GM21717 (cell line): ENCODE measurements around the gene ZNF143.
"Not testable (repeated sequence)": the region's sequence is repeated elsewhere in the genome, so short reads cannot be mapped to it uniquely, and the experiment has no call there.

Source experiments
- ATAC-seq: cut with Tn5 transposase; IDR thresholded peaks from one replicate; pipeline ENCODE4 v1.9.1; 2021; ENCODE audit warnings: mild to moderate bottlenecking, moderate library complexity; ENCODE audit not compliant: unreplicated experiment

ZNF143 gene

DNA sequence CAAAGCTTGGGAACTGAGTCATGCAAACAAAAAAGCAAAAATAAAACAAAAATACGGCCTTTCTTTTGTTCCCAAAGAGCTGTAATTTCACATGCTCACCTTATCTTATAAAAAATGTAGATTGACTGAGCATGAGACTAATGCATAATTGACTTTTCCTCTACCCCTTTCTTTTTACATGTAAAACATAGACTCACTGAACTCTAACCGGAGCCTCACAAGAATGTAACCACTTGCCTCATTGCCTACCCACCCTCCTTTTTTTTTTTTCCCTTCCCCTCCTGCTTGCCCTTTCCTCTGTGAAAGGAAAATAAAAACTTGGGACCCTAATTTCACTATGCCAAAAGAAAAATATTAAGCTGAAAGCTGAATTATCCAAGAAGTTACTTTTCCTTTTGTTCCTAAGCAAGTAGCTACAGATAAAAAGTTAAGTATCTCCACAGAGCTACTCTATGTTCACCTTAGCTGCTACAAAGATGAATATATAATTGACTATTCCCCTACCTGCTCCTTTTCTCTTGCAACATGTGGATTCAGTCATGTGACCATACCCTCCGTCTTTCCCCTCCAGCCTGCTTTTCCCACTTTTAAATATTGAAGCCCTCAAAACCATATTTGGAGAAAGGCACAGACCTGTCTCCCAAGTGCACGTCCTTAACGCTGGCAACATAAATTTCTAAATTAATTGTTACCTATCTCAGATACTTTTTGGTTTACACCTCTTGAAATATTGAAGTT is 73.1 kb downstream of the ZNF143 start:
- no peak for ATAC-seq

DNA sequence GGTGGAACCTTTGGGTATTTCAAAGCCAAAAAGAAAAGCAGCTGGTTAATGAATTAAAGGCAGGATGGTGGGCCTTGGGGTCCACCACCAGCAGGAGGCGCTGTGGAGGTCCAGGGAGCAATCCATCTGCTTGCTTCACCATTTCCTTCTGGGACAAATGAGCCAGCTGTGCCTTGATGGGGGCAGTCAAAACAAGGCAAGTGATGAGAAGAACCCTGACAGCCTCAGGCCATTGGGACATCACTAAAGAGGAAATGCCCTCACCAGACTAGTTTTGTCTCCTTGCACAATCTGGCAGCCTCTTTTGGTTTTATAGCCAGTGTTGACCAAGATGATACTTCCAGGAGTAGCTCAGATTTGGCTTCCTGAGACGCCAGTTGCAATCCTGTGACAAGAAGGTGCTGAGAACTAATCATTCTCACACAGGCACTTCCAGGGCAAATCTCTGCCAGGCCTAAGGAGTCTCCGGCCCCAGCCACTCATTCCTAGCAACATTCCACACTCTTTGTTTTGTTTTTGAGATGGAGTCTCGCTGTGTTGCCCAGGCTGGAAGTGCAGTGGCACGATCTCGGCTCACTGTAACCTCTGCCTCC is 74.5 kb downstream of the ZNF143 start:
- no peak for ATAC-seq

DNA sequence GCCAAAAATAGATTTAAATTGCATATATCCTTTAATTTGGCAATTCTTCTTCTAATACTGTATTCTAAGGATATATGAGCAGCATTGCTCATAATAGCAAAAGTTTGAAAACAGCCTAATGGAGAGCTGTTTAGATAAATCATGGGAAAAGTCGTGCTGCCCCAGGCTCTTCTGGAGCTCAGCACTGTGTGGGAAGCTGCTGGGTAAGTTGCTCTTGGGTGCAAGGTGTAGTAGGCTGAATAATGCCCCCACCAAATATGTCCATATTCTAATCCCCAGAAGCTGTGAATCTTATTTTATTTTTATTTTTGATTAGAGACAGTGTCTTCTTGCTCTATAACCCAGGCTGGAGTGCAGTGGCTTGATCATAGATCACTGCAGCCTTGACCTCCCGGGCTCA is 77.7 kb downstream of the ZNF143 start:
- no peak for ATAC-seq

DNA sequence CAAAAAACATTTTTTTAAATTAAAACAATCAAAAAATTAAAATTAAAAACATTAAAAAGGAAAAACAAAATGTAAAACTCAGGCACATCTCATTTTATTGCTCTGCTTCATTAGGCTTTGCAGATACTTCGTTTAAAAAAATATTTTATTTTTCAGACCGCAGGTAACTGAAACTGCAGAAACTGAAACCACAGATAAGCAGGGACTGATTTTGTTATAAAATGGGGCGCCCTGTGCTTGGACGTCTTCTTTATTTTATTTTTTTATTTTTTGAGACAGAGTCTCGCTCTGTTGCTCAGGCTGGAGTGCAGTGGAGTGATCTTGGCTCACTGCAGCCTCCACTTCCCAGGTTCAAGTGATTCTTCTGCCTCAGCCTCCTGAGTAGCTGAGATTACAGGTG is 88.4 kb downstream of the ZNF143 start:
- ATAC-seq: not testable (repeated sequence)

DNA sequence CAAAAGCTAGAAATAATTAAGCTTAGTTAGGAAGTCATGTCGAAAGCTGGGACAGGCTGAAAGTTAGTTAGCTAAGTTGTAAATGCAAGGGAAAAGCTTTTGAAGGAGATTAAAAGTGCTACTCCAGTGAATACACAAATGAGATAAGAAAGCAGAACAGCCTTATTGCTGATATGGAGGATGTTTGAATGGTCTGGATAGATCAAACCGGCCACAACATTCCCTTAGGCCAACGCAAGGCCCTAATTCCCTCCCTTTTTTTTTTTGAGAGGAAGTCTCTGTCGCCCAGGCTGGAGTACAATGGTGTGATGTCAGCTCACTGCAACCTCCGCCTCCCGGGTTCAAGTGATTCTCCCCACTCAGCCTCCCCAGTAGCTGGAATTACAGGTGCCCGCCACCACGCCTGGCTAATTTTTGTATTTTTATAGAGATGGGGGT is 89.4 kb downstream of the ZNF143 start:
- no peak for ATAC-seq

DNA sequence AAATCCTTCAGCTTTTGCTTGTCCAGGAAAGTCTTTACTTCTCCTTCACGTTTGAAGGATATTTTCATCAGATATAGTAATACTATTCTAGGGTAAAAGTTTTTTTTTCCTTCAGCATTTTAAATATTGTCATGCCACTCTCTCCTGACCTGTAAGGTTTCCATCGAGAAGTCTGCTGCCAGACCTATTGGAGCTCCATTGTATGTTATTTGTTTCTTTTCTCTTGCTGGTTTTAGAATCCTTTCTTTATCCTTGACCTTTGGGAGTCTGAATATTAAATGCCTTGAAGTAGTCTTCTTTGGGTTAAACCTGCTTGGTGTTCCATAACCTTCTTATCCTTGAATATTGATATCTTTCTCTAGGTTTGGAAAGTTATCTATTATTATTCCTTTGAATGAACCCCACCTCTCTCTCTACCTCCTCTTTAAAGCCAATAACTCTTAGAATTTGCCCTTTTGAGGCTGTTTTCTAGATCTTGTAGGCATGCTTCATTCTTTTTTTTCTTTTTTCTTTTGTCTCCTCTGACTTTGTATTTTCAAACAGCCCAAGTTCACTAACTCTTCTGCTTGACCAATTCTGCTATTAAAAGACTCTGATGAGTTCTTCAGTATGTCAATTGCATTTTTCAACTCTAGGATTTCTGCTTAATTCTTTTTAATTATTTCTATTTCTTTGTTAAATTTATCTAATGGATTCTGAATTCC is 100.6 kb downstream of the ZNF143 start:
- no peak for ATAC-seq

DNA sequence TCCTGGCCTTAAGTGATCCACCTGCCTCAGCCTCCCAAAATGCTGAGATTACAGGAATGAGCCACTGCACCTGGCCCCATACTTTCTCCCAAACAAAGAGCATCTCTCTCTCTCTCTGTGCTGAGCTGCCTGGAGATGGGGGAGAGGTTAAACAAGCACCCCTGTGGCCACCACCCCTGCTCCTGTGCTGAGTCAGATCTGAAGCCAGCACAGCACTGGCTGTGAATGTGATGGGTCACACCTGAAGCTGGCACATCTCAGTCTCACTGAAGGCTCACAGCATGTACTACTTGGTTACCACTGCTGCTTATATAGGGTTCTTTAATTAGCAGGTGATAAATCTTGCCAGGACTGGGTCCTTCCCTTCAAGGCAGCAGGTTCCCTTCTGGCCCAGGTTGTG is 101.9 kb downstream of the ZNF143 start:
- ATAC-seq: no peak

DNA sequence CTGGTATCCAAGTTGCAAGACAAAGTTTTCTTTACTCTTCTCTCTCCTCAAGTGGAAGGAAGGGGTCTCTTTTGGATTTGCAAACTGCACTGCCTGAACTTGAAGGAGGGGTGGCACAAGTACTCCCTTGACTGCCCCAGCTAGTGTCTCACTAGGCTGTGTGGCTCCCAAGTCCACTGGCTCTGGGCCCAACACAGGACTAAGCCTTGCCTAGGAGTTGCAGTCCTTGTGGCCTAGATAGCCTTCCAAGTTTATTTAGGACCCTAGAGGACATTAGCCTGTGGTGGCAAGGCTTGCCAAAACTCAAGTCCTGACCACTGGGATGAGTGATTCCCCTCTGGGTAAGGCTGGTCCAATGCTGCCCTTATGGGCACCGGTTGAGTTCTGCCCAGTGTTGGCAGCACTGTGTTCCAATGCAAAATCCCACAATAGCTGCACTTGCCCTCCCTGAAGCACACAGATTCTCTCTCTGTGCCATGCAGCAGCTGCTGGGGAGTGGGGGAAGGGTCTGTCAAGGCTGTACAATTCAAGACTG is 102.5 kb downstream of the ZNF143 start:
- no peak for ATAC-seq

DNA sequence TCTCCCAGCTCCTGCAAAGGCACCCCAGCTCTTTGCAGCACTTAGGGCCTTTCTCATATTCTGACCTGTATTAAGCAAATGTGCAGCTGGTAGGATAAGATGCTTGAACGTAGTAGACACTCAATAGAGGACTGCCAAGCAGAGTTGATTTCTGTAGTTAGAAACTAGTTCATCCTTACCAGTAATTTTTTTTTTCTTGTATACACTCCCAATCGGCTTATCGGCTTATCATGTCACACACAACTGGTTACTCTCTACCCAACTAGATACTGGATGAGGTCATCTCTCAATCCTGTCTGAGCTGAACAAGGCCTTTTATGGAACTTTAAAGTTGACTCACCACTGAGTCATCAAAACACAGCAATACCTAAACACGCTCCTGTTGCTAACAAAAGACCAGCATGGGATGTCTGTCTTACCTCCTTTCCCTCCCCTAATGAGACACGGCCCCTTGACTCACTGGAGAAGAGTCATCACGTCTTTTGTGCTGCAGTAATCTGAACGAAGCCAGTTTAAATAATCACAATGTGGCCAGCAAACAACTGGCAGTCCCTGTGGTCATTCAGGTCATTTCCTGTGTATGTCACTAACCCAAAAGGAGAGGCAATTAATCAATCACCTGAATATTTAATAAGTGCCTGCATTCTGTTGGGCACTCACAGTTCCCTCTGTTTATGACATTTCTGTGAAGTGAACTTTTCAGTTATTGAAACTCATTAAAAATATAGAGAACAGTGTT is 105.2 kb downstream of the ZNF143 start:
- peak; percentile 81 for ATAC-seq

DNA sequence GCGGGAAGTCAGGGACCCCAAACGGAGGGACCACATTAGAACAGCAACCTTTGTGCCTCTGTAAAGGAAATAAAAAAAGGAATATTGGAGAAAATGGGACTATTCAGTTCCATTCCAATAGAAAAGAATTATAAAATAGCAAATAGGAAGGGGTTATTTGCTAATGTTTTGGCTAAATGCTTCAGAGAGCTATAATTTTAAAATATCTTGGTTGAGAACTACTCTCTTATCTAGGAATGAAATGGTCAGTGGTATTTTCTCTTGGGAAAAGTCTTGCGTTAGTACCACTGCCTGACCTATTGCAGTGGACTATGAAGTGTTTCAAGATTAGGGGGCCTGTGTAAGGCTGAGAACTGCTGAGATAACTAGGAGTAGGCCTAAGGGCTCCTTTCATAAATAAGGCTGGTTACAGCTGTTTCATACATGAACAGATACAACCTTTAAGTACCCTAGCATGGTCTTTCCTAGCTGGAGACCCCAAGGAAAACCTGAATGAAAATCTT is 105.8 kb downstream of the ZNF143 start:
- no peak for ATAC-seq

DNA sequence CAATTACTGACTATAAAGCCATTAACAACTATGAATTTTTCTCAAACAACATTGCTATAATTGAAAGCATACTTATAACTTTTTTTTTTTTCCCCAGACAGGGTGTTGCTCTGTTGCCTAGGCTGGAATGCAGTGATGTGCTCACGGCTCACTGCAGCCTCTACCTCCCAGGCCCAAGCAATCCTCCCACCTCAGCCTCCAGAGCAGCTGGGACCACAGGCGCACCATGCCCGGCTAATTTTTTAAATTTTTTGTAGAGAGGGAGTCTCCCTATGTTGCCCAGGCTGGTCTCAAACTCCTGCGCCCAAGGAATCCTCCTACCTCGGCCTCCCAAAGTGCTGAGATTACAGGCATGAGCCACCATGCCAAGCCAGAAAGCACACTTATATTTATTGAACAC is 106.6 kb downstream of the ZNF143 start:
- ATAC-seq: no peak

DNA sequence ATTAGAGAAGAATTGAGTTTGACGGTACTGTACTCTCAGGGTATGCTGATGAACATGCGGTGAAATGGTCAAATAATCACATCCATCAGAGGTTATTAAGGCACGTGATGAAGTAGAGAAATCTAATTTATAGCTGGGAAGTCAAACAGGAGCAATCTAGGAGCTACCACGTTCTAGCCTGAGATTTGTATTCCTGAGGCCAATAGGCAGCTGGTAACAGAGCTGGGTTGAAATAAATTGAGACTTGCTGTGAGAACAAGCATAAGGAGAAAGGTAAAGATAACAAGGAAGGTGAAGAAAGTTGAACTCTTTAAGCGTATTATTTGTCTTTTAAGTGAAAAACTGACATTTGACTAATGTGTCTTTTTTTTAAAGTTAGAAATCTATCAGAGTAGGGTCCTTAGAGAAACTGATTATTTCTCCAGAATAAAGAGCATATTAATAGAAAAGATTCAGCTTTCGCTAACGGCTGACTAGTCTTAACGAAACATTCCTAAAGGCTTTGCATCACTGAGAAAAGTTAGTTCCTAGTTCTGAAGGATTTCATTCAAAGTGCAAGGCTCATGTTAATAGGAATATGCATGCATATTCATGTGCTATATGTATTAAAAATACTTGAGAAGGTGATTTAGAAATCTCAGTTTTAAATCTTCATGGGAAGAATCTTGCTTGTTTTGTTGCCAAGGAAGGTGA is 107.5 kb downstream of the ZNF143 start:
- no peak for ATAC-seq

DNA sequence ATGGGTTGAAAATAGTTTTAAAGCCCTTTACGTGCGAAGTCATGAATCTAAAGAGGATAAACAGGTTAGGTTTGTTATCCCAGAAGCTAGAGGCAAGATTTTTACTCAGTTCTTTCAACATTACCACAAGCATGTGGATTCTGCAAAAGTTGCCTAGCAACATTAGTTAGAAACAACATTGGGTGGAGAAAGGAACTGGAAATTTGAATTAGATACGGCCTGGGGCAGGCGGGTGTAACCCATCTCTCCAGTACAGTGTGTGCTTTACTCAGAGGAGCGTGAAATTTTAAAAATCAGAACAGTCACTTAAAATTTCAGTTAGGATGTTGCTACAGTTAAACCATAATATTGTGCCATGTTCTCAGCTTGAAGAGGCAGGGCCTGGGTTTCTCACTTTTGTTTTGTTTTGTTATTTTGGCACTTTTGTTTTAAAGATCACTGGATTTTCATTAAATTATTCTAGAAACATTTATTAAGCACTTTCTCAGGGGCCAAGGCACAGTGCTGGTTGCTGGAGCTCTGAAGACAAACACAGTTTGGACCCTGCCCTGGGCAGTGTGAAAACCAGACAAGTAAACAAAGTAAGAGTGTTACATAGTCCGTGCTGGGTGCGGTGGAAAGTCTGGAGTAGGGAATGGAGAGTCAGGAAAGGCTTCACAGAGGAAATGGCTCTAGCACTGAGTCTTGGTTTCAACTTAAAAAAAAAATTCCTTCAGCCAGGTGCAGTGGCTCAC is 108.2 kb downstream of the ZNF143 start:
- ATAC-seq: no peak

DNA sequence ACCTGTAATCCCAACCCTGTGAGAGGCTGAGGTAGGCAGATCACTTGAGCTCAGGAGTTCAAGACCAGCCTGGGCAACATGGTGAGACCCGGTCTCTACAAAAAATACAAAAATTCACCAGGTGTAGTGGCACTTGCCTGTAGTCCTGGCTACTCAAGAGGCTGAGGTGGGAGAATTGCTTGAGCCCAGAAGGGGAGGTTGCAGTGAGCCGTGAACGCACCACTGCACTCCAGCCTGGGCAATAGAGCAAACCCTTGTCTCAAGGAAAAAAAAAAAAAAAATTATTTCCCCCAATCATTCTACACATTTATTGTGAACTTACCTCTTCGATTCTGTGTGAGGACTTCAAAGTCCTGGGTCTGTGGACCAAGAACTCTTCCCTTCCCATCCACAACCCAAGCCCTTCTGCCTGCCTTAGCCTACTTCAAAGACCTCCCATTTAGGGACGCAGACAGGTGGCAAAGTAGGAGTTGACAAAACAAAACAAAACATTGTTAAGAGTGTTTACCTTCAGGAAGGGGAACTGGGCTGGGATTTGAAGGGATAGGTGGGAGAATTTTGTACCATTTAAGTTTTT is 108.9 kb downstream of the ZNF143 start:
- ATAC-seq: no peak

DNA sequence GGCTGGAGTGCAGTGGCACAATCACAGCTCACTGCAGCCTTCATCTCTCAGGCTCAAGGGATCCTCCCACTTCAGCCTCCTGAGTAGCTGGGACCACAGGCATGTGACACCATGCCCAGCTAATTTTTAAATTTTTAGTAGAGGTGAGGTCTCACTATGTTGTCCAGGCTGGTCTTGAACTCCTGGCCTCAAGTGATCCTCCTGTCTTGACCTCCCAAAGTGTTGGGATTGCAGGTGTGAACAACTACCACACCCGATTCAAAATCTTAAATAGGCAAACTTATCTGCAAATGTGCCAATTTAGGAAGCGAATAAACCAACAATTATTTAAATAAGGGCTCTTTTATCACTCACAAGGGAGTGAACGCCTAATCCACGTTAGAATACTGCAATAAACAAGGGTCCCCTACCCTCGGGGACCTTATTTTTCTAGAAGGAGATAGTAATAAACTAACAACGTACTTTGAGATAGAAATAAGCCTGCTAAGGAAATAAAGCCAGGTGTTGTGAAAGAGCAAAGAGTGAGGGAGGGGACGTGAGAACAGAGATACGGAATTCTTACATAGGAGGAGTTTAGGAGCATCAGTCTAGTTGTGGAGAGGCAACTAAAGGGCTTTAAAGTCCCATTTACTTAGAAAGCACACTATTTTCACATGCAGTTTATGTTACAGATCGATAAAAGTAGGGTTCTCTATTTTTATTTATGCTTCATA is 109.7 kb downstream of the ZNF143 start:
- ATAC-seq: no peak

DNA sequence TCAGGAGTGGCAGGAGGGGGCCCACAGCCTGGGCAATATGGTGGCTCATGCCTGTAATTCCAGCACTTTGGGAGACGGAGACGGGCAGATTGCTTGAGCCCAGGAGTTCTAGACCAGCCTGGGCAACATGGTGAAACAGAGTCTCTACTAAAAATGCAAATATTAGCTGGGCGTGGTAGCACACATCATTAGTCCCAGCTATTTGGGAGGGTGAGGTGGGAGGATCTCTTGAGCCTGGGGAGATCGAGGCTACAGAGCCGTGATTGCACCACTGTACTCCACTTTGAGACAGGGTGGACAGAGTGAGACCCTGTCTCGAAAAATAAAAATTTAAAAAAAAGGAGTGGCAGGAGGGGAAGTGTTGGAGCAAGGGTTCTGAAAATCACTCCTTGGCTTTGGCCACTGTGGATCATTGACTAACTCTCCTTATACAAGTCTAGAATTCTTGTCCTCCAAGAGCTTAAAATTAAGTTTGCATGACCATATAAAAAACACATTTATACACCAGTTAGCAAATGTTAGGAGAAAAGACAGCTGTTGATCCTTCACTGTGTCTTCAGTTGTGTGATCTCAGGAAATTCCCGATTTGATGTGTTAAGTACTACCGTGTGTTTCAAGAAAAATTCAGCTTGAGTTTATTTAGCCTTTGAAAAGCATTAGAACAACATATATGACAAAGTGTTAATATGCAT is 110.4 kb downstream of the ZNF143 start:
- no peak for ATAC-seq

DNA sequence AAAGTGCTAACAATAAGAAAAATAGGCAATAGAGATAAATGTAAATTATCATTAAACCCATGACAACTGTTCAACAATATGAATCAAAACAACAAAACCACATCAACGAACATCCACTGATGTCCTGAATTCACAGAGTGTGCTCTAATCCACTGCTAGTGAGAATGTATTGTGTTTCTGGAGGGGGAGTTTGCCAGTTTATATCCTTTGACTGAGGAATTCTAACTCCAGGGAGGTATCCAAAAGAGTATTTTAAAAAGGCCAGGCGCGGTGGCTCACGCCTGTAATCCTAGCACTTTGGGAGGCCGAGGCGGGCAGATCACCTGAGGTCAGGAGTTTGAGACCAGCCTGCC is 110.9 kb downstream of the ZNF143 start:
- no peak for ATAC-seq

DNA sequence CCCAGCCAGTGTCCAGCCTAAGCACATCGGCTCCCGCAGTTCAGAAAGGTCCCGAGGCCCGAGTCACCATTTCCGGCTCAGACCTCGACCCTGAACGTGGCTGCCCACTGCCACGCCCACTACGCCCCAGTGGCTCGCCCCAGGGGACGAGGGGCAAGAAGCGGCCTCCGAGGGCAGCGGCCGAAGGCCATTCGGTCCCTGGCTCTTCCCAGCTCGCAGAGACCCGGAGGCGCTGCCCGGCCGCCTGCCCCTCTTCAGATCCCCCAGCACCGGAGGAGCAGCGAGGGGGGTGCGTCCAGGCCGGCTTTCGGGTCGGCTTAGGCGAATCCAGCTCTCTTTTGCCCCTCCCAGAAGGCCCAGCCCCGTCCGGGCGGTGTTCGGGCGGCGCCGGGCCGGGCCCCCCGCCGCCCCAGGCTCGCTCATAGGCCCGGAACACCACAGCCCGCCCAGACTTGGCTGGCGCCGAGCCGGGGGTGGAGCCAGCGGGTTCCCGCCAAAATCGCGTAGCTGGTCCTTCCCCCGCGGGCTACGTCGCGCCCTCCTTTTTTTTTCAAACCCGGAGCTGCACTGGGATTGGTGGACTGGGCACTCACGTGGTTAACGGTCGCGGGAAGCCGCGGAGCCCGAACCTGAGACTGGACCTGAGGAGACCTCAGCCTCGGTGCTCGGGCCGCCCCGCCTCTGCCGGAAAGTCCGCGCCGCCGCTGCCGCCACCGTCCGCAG is 112.4 kb downstream of the ZNF143 start, which contains the start of gene WEE1:
WEE1 (plus strand) TSS at position 619 of the 723 bp plus-strand sequence. CDS start 264 bp downstream, outside the sequence.
- peak; percentile 83 for ATAC-seq
